ENCODE measurements around the gene RAB7B. TPM values are rescaled to one million over a fixed set of nuclear protein-coding genes. Genes with fewer than 3 reads are reported as not detected.

The RAB7B gene
- total and polyA plus RNA-seq, 2 of the 4 experiments (the other 2 are of a cell fraction): 9.1 to 14.7 TPM

DNA sequence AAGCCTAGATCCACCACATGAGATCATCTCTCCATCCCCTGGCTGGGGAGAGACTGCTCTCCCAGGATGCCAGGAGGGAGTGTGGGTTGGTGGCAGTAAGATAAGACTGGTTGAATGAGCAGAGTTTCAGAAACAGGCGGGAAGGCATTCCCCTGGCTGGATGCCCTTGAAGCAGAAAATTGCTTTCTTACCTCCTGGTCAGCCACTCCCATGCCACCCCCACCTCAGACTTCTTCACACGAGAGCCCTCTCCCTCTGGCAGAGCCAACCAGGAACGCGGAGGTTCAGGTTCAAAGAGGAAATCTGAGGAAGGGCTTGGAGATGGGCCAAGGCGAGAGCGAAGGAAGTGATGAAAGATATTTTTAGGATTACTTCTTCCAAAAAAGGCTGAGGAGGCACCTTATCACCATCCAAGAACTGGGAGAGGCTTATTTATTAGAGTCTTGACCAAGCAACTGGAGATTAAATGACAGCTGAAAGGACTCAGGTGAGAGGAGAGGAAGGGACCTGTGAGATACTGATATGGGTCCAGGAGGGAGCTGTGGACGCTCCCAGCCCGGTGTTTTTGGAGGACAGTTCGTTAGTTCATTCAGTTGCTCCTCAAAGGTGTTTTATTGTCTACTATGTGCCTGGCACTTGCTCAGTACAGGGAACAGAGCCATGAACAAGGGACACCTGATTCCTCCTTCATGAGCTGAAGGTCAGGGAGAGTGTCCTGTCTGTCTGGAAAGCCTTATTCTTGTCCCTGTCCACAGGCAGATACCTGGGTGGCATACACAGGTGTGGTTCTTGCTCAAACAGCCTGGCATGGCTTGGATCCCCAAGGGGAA is 41.0 kb downstream of the RAB7B start:
- H3K14ac ChIP-seq (replicated peaks; ENCODE audit: low read depth, low read length): no peak overlapping the region
- H3K56ac ChIP-seq (ENCODE audit: extremely low read depth, insufficient read depth, low read length): no peak overlapping the region
- no peak overlapping the region for H3K4me2 ChIP-seq (ENCODE audit: low read depth, low read length)
- no peak overlapping the region for H2BK5ac ChIP-seq (ENCODE audit: low read depth, low read length, poor library complexity, severe bottlenecking)
- no peaks in the 10 kb centered on the region for H3K79me1 ChIP-seq (ENCODE audit: low read depth in 1 of 2, low read length in 2 of 2)
- H4K8ac ChIP-seq (ENCODE audit: low read depth in 2 of 2, low read length in 2 of 2): no peak overlapping the region
- no peak overlapping the region for H3K4ac ChIP-seq (ENCODE audit: low read depth, low read length)
- no peak overlapping the region for H3K18ac ChIP-seq (ENCODE audit: low read depth, low read length)
- no peaks in the 10 kb centered on the region for H3K4me1 ChIP-seq (ENCODE audit: control insufficient read depth, insufficient read depth, low read length)
- no peak overlapping the region for H2BK20ac ChIP-seq (ENCODE audit: low read depth, low read length)
- ChIA-PET CTCF (interaction anchor here (1.8 kb wide), 1 partner anchor 15 kb away, joined by 7 read pairs; no protein-coding TSS in a partner anchor), POLR2A (ENCODE audit: unreplicated experiment) (no interaction called here)
- no TSS peak for BruUV-seq (replicated peaks)
- H3K23ac ChIP-seq (ENCODE audit: low read depth, low read length): no peak overlapping the region
- no peak overlapping the region for H2AFZ ChIP-seq (replicated peaks; ENCODE audit: low read length, poor library complexity)
- no peak overlapping the region for H3K4me3 ChIP-seq (ENCODE audit: insufficient read depth, low read depth, low read length)
- H3K9ac ChIP-seq (ENCODE audit: low read depth, low read length): no peak overlapping the region
- H3K36me3 ChIP-seq (ENCODE audit: control insufficient read depth, insufficient read depth, low read length): no peaks in the 10 kb centered on the region
- TF ChIP-seq MAFK (IDR thresholded peaks at IDR 0.05; ENCODE audit: low read depth, low read length) (no peak), CEBPB (IDR thresholded peaks at IDR 0.05; ENCODE audit: low read depth, low read length) (no peak), FOS (IDR thresholded peaks at IDR 0.05; ENCODE audit: low read depth, low read length) (no peak), MXI1 (IDR thresholded peaks at IDR 0.05; ENCODE audit: borderline replicate concordance, low read depth, low read length) (no peak), CHD1 (IDR thresholded peaks at IDR 0.05; ENCODE audit: low read depth, low read length) (no peak), RFX5 (IDR thresholded peaks at IDR 0.05; ENCODE audit: low read depth, low read length) (no peak), RAD21 (IDR thresholded peaks at IDR 0.05; ENCODE audit: low read length) (no peak), POLR2A (IDR thresholded peaks at IDR 0.05; ENCODE audit: low read depth, low read length) (no peak), NFE2L2 (IDR thresholded peaks at IDR 0.05; ENCODE audit: low read depth, low read length) (no peak)
- TF ChIP-seq, protein P1, sequence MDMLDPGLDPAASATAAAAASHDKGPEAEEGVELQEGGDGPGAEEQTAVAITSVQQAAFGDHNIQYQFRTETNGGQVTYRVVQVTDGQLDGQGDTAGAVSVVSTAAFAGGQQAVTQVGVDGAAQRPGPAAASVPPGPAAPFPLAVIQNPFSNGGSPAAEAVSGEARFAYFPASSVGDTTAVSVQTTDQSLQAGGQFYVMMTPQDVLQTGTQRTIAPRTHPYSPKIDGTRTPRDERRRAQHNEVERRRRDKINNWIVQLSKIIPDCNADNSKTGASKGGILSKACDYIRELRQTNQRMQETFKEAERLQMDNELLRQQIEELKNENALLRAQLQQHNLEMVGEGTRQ (IDR thresholded peaks at IDR 0.05; ENCODE audit: low read depth, low read length): no peak
- TF ChIP-seq, protein P2, sequence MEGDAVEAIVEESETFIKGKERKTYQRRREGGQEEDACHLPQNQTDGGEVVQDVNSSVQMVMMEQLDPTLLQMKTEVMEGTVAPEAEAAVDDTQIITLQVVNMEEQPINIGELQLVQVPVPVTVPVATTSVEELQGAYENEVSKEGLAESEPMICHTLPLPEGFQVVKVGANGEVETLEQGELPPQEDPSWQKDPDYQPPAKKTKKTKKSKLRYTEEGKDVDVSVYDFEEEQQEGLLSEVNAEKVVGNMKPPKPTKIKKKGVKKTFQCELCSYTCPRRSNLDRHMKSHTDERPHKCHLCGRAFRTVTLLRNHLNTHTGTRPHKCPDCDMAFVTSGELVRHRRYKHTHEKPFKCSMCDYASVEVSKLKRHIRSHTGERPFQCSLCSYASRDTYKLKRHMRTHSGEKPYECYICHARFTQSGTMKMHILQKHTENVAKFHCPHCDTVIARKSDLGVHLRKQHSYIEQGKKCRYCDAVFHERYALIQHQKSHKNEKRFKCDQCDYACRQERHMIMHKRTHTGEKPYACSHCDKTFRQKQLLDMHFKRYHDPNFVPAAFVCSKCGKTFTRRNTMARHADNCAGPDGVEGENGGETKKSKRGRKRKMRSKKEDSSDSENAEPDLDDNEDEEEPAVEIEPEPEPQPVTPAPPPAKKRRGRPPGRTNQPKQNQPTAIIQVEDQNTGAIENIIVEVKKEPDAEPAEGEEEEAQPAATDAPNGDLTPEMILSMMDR (conservative IDR thresholded peaks at IDR 0.05; ENCODE audit: low read depth, low read length): no peak
- peaks cover 44% of the 10 kb centered on the region for H3K27me3 ChIP-seq (ENCODE audit: control insufficient read depth, insufficient read depth, low read length)
- no peak overlapping the region for H2AK5ac ChIP-seq (ENCODE audit: low read depth, low read length)
- H4K5ac ChIP-seq (ENCODE audit: low read depth, low read length): no peak overlapping the region
- H2BK15ac ChIP-seq (ENCODE audit: low read depth, low read length): no peak overlapping the region
- dilution Hi-C loops (cut with HindIII; ENCODE audit: low sequenced_read_pairs, unreplicated experiment): no loop called here
- in situ Hi-C loops (cut with MboI; ENCODE audit: low sequenced_read_pairs): no loop called here
- no peak overlapping the region for H4K91ac ChIP-seq (ENCODE audit: insufficient read depth, low read depth, low read length)
- H3K27ac ChIP-seq (ENCODE audit: insufficient read depth, low read length): no peak overlapping the region
- WGBS, 2 experiments (ENCODE audit: extremely low coverage in 2 of 2, insufficient read length in 1 of 2): no CpG with 5 or more reads among the region's 9 CpGs
- H4K20me1 ChIP-seq (ENCODE audit: insufficient read depth, low read length): no peaks in the 10 kb centered on the region
- no peak for ATAC-seq (ENCODE audit: low read depth)
- no peaks in the 10 kb centered on the region for H3K9me3 ChIP-seq (ENCODE audit: control insufficient read depth, insufficient read depth, low read length)
- intact Hi-C loops (cut with micrococcal nuclease): no loop called here
- no peaks in the 10 kb centered on the region; the same call in 1 of the 2 replicates for H3K9me1 ChIP-seq (ENCODE audit: insufficient read depth, low read length)
- peak; percentile 7 for DNase-seq
- no peak overlapping the region for H2AK9ac ChIP-seq (replicated peaks; ENCODE audit: low read depth, low read length, poor library complexity)
- H2BK120ac ChIP-seq (ENCODE audit: low read depth, low read length): no peak overlapping the region

Measured in IMR-90 (cell line).